ENCODE data around the gene SAMD5. TPM values are rescaled to one million over a fixed set of nuclear protein-coding genes. Genes with fewer than 3 reads are reported as not detected.

Gene SAMD5
- 0.29 and 1.2 TPM in 2 replicates for total RNA-seq

DNA sequence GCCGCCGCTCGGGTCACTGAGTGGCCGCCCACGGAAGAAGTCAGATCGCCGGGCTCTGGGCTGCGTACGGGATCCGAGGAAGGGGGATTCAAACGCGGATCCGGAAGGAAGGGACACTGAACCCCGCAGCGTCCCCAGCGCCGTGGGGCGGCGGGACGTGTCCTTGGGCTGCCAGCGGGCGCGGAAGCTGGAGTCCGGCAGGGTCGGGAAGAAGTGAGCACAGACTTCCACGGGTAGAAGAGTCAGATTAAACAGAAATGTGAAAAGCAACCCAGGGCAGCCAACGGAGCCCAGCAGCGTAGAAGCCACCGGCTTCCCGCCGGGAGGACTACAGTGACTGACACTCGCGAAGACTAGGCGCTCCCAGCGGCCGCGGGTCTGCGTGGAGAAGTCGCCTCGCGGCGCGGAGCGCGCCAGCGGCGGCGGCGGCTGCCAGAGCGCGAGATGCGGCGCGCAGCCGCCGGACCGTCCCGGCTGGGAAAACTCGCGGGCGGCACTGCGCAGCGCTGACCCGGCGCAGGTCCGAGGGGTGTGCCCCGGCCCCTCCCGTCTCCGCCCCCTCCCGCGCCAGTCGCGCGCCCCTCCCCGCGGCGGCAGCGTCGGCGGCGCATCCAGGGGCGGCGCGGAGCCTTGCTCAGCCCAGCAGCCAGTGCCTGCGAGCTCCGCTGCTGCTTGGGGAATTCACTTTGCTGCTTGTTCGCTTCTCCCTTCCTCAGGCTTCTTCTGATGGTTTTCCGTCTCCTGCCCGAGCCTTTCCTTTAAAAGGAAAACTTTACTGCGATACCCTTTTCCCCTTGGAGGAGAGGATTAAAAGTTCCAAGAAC is at the start of gene SAMD5:
SAMD5 (plus strand) TSS at position 649 of the 824 bp plus-strand sequence. CDS start 239 bp downstream, outside the sequence.

Data from myometrial cell (primary cell).